Nephron progenitor cell (in vitro differentiated cells): ENCODE results near the gene TEPSIN.

Experiments
- DNase-seq: peaks from one replicate; pipeline ENCODE4 v3.0.0; 2021
- H3K27ac Mint-ChIP-seq: 2 replicates; pipeline ENCODE4 v1.8.0; 2021; ENCODE audit warnings: mild to moderate bottlenecking, moderate library complexity, mixed read lengths
- H3K27me3 Mint-ChIP-seq: 2 replicates; pipeline ENCODE4 v1.8.0; 2021; ENCODE audit warnings: mild to moderate bottlenecking, low read depth, mixed read lengths; ENCODE audit not compliant: poor library complexity
- H3K36me3 Mint-ChIP-seq: 2 replicates; pipeline ENCODE4 v1.8.0; 2021; ENCODE audit warnings: low read depth, mixed read lengths
- H3K4me1 Mint-ChIP-seq: 2 replicates; pipeline ENCODE4 v1.8.0; 2021; ENCODE audit warnings: mixed read lengths
- H3K4me3 Mint-ChIP-seq: 2 replicates; pipeline ENCODE4 v1.8.0; 2021; ENCODE audit warnings: mild to moderate bottlenecking, moderate library complexity, mixed read lengths
- H3K9me3 Mint-ChIP-seq: 2 replicates; pipeline ENCODE4 v1.8.0; 2021; ENCODE audit warnings: mild to moderate bottlenecking, moderate library complexity, mixed read lengths
- TF ChIP-seq, protein P1 (sequence below): fragments of 200-600 bp; sonication (generic); IDR thresholded peaks from 2 replicates; pipeline ENCODE4 v1.5.0; 2021; ENCODE audit warnings: antibody characterized with exemption

The TEPSIN gene

DNA sequence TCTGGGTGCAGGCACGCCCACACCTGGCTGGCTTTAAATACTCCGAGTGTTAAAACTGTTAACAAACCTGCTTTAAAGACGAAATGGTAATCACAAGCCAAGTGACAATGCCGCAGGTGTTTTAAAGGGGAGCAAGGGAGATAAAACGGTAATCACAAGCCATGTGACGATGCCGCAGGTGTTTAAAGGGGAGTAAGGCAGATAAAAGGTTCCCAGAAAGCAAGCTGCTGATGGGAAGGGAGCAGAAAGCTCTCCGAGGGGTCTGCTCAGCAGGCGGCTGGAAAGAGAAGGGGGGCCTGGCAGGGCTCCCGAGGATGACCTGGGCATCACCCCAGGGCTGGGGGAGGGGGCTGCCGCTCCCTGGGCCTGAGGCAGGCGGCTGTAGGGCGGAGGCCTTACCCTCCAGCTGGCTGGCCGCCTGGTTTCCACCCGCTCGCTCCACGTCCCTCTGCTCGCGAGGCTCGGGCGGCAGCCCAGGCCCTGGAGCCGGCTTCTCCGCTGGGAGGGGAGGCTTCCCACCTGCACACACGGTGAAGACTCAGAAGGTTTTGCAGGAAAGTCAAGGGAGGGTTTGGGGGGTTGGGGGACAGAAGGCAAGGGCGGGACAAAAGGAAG is 12.3 kb upstream of the TEPSIN start:
- TF ChIP-seq, protein P1, sequence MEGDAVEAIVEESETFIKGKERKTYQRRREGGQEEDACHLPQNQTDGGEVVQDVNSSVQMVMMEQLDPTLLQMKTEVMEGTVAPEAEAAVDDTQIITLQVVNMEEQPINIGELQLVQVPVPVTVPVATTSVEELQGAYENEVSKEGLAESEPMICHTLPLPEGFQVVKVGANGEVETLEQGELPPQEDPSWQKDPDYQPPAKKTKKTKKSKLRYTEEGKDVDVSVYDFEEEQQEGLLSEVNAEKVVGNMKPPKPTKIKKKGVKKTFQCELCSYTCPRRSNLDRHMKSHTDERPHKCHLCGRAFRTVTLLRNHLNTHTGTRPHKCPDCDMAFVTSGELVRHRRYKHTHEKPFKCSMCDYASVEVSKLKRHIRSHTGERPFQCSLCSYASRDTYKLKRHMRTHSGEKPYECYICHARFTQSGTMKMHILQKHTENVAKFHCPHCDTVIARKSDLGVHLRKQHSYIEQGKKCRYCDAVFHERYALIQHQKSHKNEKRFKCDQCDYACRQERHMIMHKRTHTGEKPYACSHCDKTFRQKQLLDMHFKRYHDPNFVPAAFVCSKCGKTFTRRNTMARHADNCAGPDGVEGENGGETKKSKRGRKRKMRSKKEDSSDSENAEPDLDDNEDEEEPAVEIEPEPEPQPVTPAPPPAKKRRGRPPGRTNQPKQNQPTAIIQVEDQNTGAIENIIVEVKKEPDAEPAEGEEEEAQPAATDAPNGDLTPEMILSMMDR, result no peak
- no peak overlapping the region for H3K27ac Mint-ChIP-seq
- no peaks in the 10 kb centered on the region for H3K9me3 Mint-ChIP-seq
- H3K4me1 Mint-ChIP-seq, result peaks cover 60% of the 10 kb centered on the region
- peaks cover 8% of the 10 kb centered on the region for H3K27me3 Mint-ChIP-seq
- H3K36me3 Mint-ChIP-seq, result peaks cover 4% of the 10 kb centered on the region
- DNase-seq, result no peak
- no peak overlapping the region for H3K4me3 Mint-ChIP-seq

DNA sequence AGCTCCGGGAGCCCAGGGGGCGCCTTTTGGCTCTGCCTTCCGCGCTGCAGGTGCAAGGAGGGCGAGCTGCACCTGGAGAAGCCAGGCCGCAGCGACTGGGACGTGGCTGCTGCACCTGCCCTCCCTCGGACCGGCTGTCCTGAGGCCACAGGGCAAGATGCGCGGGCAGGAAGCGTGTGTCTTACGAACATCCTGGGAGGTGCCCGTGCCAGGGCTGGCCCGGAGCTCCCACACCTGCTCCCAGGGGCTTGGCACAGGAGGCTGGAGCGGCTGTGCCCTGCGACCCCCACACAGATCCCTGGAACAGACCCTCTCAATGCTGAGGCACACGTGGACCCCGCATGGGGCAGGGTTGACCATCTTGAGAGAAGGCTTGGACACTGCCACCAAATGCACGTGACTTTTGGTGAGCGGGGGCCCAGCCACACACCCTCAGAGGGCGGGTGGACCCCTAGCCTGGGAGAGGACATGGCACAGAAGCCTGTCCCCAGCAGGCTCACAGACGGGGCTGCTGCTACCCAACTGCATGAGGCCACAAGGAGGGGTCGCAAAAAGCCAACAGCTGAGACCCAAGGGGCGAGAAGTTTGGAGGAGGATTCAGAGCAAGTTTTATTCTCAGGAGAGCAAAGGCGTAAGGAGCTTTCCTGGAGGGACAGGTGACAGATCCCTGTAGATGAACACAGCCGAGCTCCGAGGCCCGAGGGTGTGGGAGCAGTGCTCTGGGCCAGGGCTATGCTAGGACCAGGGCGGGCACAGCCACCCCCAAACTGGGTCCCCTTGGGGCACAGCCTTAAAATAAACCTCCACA is 11.6 kb upstream of the TEPSIN start:
- peaks cover 8% of the 10 kb centered on the region for H3K27me3 Mint-ChIP-seq
- H3K27ac Mint-ChIP-seq, result no peak overlapping the region
- H3K36me3 Mint-ChIP-seq, result peaks cover 4% of the 10 kb centered on the region
- H3K4me3 Mint-ChIP-seq, result no peak overlapping the region
- DNase-seq, result no peak
- H3K9me3 Mint-ChIP-seq, result no peaks in the 10 kb centered on the region
- TF ChIP-seq, protein P1, result no peak
- H3K4me1 Mint-ChIP-seq, result peaks cover 54% of the 10 kb centered on the region

DNA sequence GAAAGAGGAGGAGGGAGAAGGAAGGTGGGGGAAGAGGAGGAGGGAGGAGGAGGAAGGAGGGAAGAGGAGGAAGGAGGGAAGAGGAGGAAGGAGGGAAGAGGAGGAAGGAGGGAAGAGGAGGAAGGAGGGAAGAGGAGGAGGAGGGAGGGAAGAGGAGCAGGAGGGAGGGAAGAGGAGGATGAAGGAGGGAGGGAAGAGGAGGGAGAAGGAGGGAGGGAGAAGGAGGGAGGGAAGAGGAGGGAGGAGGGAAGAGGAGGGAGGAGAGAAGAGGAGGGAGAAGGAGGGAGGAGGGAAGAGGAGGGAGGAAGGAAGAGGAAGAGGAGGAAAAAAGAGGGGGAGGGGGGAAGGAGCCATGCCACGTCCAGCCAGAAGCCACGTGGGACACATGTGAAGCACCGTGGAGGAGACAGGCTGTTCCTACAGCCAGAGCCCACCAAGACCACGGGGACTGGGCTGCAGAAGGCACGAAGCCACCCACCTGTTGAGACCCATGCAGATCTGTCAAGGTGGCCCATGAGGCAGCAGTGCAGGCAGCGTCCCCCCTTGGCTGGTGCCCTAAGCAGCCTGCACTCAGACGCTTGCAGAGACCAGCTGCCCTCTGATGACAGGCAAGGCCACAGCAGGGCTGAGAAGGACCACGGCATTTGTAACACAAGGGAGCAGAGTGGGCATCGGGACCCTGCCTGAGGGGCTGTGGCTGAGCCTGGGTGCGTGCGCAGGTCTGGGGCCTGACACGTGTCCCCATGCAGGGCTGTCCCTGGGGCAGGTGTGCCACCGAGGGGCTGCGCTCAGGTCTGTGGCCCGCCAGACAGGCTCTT is 10.6 kb upstream of the TEPSIN start:
- Mint-ChIP-seq H3K4me1 (peaks cover 54% of the 10 kb centered on the region), H3K27ac (no peak overlapping the region), H3K4me3 (no peak overlapping the region), H3K9me3 (no peaks in the 10 kb centered on the region), H3K36me3 (peaks cover 4% of the 10 kb centered on the region), H3K27me3 (peaks cover 8% of the 10 kb centered on the region)
- TF ChIP-seq, protein P1, result no peak
- DNase-seq, result no peak

DNA sequence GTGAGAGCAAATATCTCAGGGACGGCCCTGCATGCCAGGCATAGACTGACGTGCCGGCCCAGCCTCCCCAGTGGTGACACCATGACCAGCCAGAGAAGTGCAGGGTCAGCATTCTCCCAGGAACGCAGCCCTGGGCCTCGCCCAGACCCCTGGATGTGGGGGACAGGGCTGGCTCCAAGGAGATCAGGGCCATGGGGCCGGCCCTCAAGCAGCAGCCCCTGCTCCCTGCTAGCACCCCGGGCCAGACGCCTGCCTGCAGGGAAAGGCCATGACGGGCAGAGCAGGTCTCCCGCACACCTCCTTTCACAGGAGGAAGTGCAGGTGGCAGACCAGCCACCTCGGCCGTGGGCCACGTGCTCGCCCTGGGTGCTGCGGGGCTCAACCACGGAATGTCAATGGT is 9.8 kb upstream of the TEPSIN start:
- Mint-ChIP-seq H3K4me1 (peaks cover 50% of the 10 kb centered on the region), H3K27ac (no peak overlapping the region), H3K9me3 (no peaks in the 10 kb centered on the region), H3K27me3 (peaks cover 8% of the 10 kb centered on the region), H3K36me3 (peaks cover 4% of the 10 kb centered on the region), H3K4me3 (no peak overlapping the region)
- DNase-seq, result no peak
- TF ChIP-seq, protein P1, result no peak

DNA sequence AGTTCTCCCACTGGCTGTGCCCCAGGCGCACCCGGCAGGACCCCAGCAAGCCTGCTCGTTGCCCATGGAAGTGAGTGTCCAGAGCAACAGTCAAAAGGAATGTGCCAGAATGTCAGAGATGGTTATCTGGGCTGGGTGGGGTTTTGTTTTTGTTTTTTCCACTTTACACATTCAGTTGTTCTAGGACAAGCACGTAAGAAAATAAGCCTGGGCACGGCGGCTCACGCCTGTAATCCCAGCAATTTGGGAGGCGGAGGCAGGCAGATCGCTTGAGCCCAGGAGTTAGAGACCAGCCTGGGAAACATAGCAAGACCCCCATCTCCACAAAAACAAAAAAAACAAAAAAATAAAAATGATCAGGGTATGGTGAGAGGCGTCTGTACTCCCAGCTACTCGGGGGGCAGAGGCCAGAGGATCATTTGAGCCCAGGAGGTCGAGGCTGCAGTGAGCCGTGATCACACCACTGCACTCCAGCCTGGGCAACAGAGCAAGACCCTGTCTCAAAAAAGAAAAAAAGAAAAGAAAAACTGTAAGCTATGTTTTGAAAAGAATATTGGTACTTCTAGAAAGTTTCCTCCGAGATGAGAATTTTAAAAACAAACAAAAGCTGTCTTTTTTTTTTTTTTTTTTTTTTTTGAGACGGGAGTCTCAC is 8.6 kb upstream of the TEPSIN start:
- H3K9me3 Mint-ChIP-seq, result no peaks in the 10 kb centered on the region
- TF ChIP-seq, protein P1, result no peak
- H3K27me3 Mint-ChIP-seq, result peaks cover 4% of the 10 kb centered on the region
- no peak overlapping the region for H3K4me3 Mint-ChIP-seq
- DNase-seq, result no peak
- H3K27ac Mint-ChIP-seq, result no peak overlapping the region
- peaks cover 4% of the 10 kb centered on the region for H3K36me3 Mint-ChIP-seq
- H3K4me1 Mint-ChIP-seq, result peaks cover 40% of the 10 kb centered on the region
